DOHH2 (cell line): ENCODE measurements around the gene SHISA6.

ENCODE experiments used
- H3F3A ChIP-seq: fragments of 200-600 bp; sonication (generic), shearing (Covaris generic); 2 replicates; pipeline ENCODE4 v1.6.0; 2016; ENCODE audit warnings: antibody characterized with exemption, mild to moderate bottlenecking; ENCODE audit not compliant: control insufficient read depth, insufficient read depth
- H3K27ac ChIP-seq: fragments of 200-600 bp; sonication (generic); 2 replicates; pipeline ENCODE4 v1.5.1; 2014; ENCODE audit warnings: low read depth, mild to moderate bottlenecking, low read length, moderate library complexity
- H3K27me3 ChIP-seq: fragments of 200-600 bp; sonication (generic); 2 replicates; pipeline ENCODE4 v1.6.1; 2014; ENCODE audit warnings: mild to moderate bottlenecking, low read length, mixed read lengths; ENCODE audit not compliant: control insufficient read depth
- H3K36me3 ChIP-seq: fragments of 200-600 bp; sonication (generic); 2 replicates; pipeline ENCODE4 v1.6.1; 2014; ENCODE audit warnings: mild to moderate bottlenecking, low read length, moderate library complexity, mixed read lengths; ENCODE audit not compliant: control insufficient read depth
- H3K4me1 ChIP-seq: fragments of 200-600 bp; sonication (generic); 2 replicates; pipeline ENCODE4 v1.6.1; 2014; ENCODE audit warnings: mild to moderate bottlenecking, low read length, mixed read lengths; ENCODE audit not compliant: control insufficient read depth
- H3K4me2 ChIP-seq: fragments of 200-600 bp; sonication (generic); 2 replicates; pipeline ENCODE4 v1.6.0; 2014; ENCODE audit warnings: mild to moderate bottlenecking, low read length, moderate library complexity
- H3K4me3 ChIP-seq: fragments of 200-600 bp; sonication (generic); 2 replicates; pipeline ENCODE4 v1.5.1; 2014; ENCODE audit warnings: mild to moderate bottlenecking, low read length, mixed read lengths
- H3K79me2 ChIP-seq: fragments of 200-600 bp; sonication (generic); 2 replicates; pipeline ENCODE4 v1.6.1; 2014; ENCODE audit warnings: mild to moderate bottlenecking, low read length, mixed read lengths; ENCODE audit not compliant: control insufficient read depth
- H3K9me2 ChIP-seq: fragments of 200-600 bp; sonication (generic); replicated peaks from 2 replicates; pipeline ENCODE4 v1.6.1; 2014; ENCODE audit warnings: mild to moderate bottlenecking, low read length, mixed read lengths; ENCODE audit not compliant: control insufficient read depth
- H3K9me3 ChIP-seq: fragments of 200-600 bp; sonication (generic); 2 replicates; pipeline ENCODE4 v1.6.1; 2014; ENCODE audit warnings: antibody characterized with exemption, low read length, mixed read lengths; ENCODE audit not compliant: control insufficient read depth, insufficient read depth
- H4K20me1 ChIP-seq: fragments of 200-600 bp; sonication (generic); 2 replicates; pipeline ENCODE4 v1.6.0; 2014; ENCODE audit warnings: low read depth, mild to moderate bottlenecking, antibody characterized with exemption, low read length, moderate library complexity; ENCODE audit not compliant: control insufficient read depth, insufficient read depth
- CTCF ChIP-seq: fragments of 200-600 bp; sonication (generic); IDR thresholded peaks from one replicate; pipeline ENCODE4 v1.5.1; 2014; ENCODE audit warnings: antibody characterized with exemption, mild to moderate bottlenecking, low read depth, low read length; ENCODE audit not compliant: poor library complexity, severe bottlenecking
- EZH2phosphoT487 ChIP-seq: fragments of 200-600 bp; sonication (generic); IDR thresholded peaks from 2 replicates; pipeline ENCODE4 v1.6.1; 2017; ENCODE audit warnings: borderline replicate concordance, mild to moderate bottlenecking, antibody characterized with exemption, low read length, moderate library complexity, mixed read lengths

SHISA6 gene

GRCh38 chr17:11506635-11507034 lies 265.6 kb downstream of the SHISA6 start:
- Histone ChIP-seq H3K9me3 (no peaks in the 10 kb centered on the region), H3K4me1 (no peaks in the 10 kb centered on the region), H3K79me2 (no peaks in the 10 kb centered on the region)

GRCh38 chr17:11511696-11512095 lies 270.7 kb downstream of the SHISA6 start:
- Histone ChIP-seq H3K4me2 (no peak overlapping the region), H3K79me2 (no peaks in the 10 kb centered on the region), H3K36me3 (no peaks in the 10 kb centered on the region), H3K9me2 (no peaks in the 10 kb centered on the region), H3K9me3 (no peaks in the 10 kb centered on the region), H3K27me3 (no peaks in the 10 kb centered on the region), H3K27ac (no peak overlapping the region), H3K4me3 (no peak overlapping the region), H4K20me1 (no peaks in the 10 kb centered on the region), H3F3A (no peaks in the 10 kb centered on the region), H3K4me1 (no peaks in the 10 kb centered on the region)
- no peak for TF ChIP-seq CTCF
- TF ChIP-seq EZH2phosphoT487: no peak

More at GRCh38 chr17:11506635-11507034, 265.6 kb downstream of the SHISA6 start:
- no peaks in the 10 kb centered on the region for H3F3A ChIP-seq
- TF ChIP-seq CTCF (no peak), EZH2phosphoT487 (no peak)
- no peaks in the 10 kb centered on the region for H3K36me3 ChIP-seq
- H3K27ac ChIP-seq: no peak overlapping the region
- no peaks in the 10 kb centered on the region for H4K20me1 ChIP-seq
- H3K27me3 ChIP-seq: no peaks in the 10 kb centered on the region
- no peaks in the 10 kb centered on the region for H3K9me2 ChIP-seq
- H3K4me2 ChIP-seq: no peak overlapping the region
- H3K4me3 ChIP-seq: no peak overlapping the region

DNA sequence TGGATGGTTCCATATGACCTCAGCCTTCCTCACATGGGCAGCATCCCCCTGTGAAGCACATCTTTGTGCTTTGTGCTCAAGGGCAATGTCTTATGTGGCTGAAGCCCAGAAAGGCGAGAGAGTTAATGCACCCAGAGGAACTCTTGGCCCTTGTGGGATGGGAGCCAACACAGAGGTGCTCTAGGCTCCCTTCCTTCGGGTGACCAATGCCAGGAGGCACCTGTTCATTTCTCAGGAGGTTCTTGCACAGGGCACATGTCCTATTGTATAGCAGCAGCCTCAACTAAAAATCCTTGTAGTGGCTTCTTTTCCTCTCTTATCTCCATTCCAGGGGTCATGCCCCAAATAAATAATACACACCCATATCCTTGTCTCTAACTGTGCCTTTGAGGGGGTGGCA lies 273.6 kb downstream of the SHISA6 start:
- Histone ChIP-seq H3K4me2 (no peak overlapping the region), H3K9me2 (no peaks in the 10 kb centered on the region), H3K27me3 (no peaks in the 10 kb centered on the region), H3K36me3 (no peaks in the 10 kb centered on the region), H3K4me3 (no peak overlapping the region), H3K27ac (no peak overlapping the region), H3K79me2 (no peaks in the 10 kb centered on the region), H3K9me3 (no peaks in the 10 kb centered on the region), H3F3A (no peaks in the 10 kb centered on the region), H4K20me1 (no peaks in the 10 kb centered on the region), H3K4me1 (no peaks in the 10 kb centered on the region)
- TF ChIP-seq EZH2phosphoT487 (no peak), CTCF (no peak)
